A673 (cell line): Measurements from ENCODE around the gene ARHGAP6. TPM values are rescaled to one million over a fixed set of nuclear protein-coding genes. Genes with fewer than 3 reads are reported as not detected.
"Not testable (repeated sequence)": the region's sequence is repeated elsewhere in the genome, so short reads cannot be mapped to it uniquely, and the experiment has no call there.

Source experiments
- BruUV-seq: library from RNA; stranded (reverse); fragments of 400-500 nt; replicated peaks from 2 replicates; lab custom pipeline; 2021; lab: Mats Ljungman, UMichigan
- CTCF ChIA-PET: fragments of 300-600 bp; sonication (Branson Sonifier 250); formaldehyde crosslinking; loops from one replicate; lab custom pipeline; 2022; ENCODE audit warnings: antibody characterized with exemption; lab: Charles Lee
- POLR2A ChIA-PET: fragments of 300-600 bp; sonication (Branson Sonifier 250); formaldehyde crosslinking; loops from one replicate; lab custom pipeline; 2022; ENCODE audit warnings: antibody characterized with exemption; ENCODE audit not compliant: low non-redundant PET; lab: Charles Lee
- DNase-seq: peaks from one replicate; pipeline ENCODE4 v3.0.0-alpha.2; 2015; ENCODE audit warnings: low spot score
- H3K27ac ChIP-seq: fragments of 200-600 bp; sonication (generic); 2 replicates; pipeline ENCODE4 v1.5.1; 2016; ENCODE audit warnings: mixed run types, low read depth, mild to moderate bottlenecking, mixed read lengths, antibody characterized with exemption, low read length; ENCODE audit not compliant: poor library complexity, severe bottlenecking
- H3K27me3 ChIP-seq: fragments of 200-600 bp; sonication (generic); replicated peaks from 2 replicates; pipeline ENCODE4 v1.6.1; 2017; ENCODE audit warnings: mixed run types, low read depth, mild to moderate bottlenecking, mixed read lengths, antibody characterized with exemption, low read length; ENCODE audit not compliant: insufficient read depth, poor library complexity
- H3K36me3 ChIP-seq: fragments of 200-600 bp; sonication (generic); 2 replicates; pipeline ENCODE4 v1.6.1; 2016; ENCODE audit warnings: mixed run types, mild to moderate bottlenecking, mixed read lengths, antibody characterized with exemption, low read length; ENCODE audit not compliant: insufficient read depth, poor library complexity, severe bottlenecking
- H3K4me1 ChIP-seq: fragments of 200-600 bp; sonication (generic); 2 replicates; pipeline ENCODE4 v1.6.1; 2017; ENCODE audit warnings: mixed run types, mild to moderate bottlenecking, mixed read lengths, antibody characterized with exemption, low read length; ENCODE audit not compliant: insufficient read depth, poor library complexity, severe bottlenecking
- H3K4me3 ChIP-seq: fragments of 200-600 bp; sonication (generic); 2 replicates; pipeline ENCODE4 v1.5.1; 2016; ENCODE audit warnings: low read depth, mixed run types, mild to moderate bottlenecking, mixed read lengths, low read length; ENCODE audit not compliant: poor library complexity, severe bottlenecking
- H3K9me3 ChIP-seq: fragments of 200-600 bp; sonication (generic); 2 replicates; pipeline ENCODE4 v1.6.1; 2016; ENCODE audit warnings: mixed run types, low read depth, mild to moderate bottlenecking, mixed read lengths, antibody characterized with exemption, low read length; ENCODE audit not compliant: poor library complexity, severe bottlenecking
- CTCF ChIP-seq: fragments of 300-800, 200-600 bp; sonication (generic); conservative IDR thresholded peaks from 2 replicates; pipeline ENCODE4 v1.5.1; 2017; ENCODE audit warnings: low read depth, mild to moderate bottlenecking, antibody characterized with exemption, low read length, moderate library complexity, mixed read lengths
- EZH2 ChIP-seq: fragments of 200-600 bp; sonication (generic); IDR thresholded peaks from 2 replicates; pipeline ENCODE4 v1.6.1; 2017; ENCODE audit warnings: borderline replicate concordance, low read depth, mild to moderate bottlenecking, mixed read lengths, antibody characterized with exemption, low read length; ENCODE audit not compliant: poor library complexity, severe bottlenecking
- intact Hi-C: fragments of 100-400 bp; cut with micrococcal nuclease; formaldehyde crosslinking; loops from one replicate; pipeline ENCODE4 v1.10.0; 2022; ENCODE audit not compliant: unreplicated experiment
- total RNA-seq: library from RNA; stranded (reverse); gene quantifications from 2 replicates; pipeline ENCODE4 v1.2.3, GENCODE V29; 2021

ARHGAP6 gene
- total RNA-seq, 1 experiment from 2014 or later = not detected

- Histone ChIP-seq H3K27ac (no peak overlapping the region), H3K27me3 (peaks cover 10% of the 10 kb centered on the region), H3K36me3 (no peaks in the 10 kb centered on the region), H3K9me3 (no peaks in the 10 kb centered on the region), H3K4me3 (no peak overlapping the region), H3K4me1 (no peaks in the 10 kb centered on the region)
- no TSS peak for BruUV-seq
- TF ChIP-seq EZH2 = no peak
- TF ChIP-seq CTCF = no peak
- ChIA-PET CTCF (no interaction called here), POLR2A (no interaction called here)
- intact Hi-C loops = loop anchor here (2.0 to 10.0 kb wide), 3 partner anchors 150 to 1338 kb away; no protein-coding TSS in a partner anchor
- no peak for DNase-seq
Observed at GRCh38 chrX:11530621-11531020, 135.1 kb downstream of the ARHGAP6 start.

GRCh38 chrX:11528623-11529022 lies 137.1 kb downstream of the ARHGAP6 start:
- Histone ChIP-seq H3K27me3 (peaks cover 10% of the 10 kb centered on the region), H3K9me3 (no peaks in the 10 kb centered on the region), H3K36me3 (no peaks in the 10 kb centered on the region), H3K4me3 (no peak overlapping the region), H3K27ac (no peak overlapping the region), H3K4me1 (no peaks in the 10 kb centered on the region)
- intact Hi-C loops = no loop called here
- BruUV-seq = no TSS peak
- DNase-seq = no peak
- ChIA-PET CTCF (no interaction called here), POLR2A (no interaction called here)
- no peak for TF ChIP-seq EZH2
- no peak for TF ChIP-seq CTCF

- DNase-seq = no peak
- H3K4me3 ChIP-seq = no peak overlapping the region
- intact Hi-C loops = no loop called here
- H3K27me3 ChIP-seq = peaks cover 10% of the 10 kb centered on the region
- BruUV-seq = no TSS peak
- no peaks in the 10 kb centered on the region for H3K36me3 ChIP-seq
- no peaks in the 10 kb centered on the region for H3K4me1 ChIP-seq
- CTCF ChIA-PET = no interaction called here
- H3K9me3 ChIP-seq = no peaks in the 10 kb centered on the region
- POLR2A ChIA-PET = no interaction called here
- no peak overlapping the region for H3K27ac ChIP-seq
- TF ChIP-seq EZH2 = no peak
- TF ChIP-seq CTCF = no peak
Observed at GRCh38 chrX:11525685-11526084, 140.0 kb downstream of the ARHGAP6 start.

- H3K36me3 ChIP-seq, intact Hi-C loops, H3K4me1 ChIP-seq, BruUV-seq, DNase-seq, H3K4me3 ChIP-seq, CTCF ChIA-PET, H3K27ac ChIP-seq, H3K9me3 ChIP-seq, POLR2A ChIA-PET, H3K27me3 ChIP-seq: not testable (repeated sequence)
Observed at GRCh38 chrX:11519234-11519633, 146.5 kb downstream of the ARHGAP6 start.
